Fibroblast of villous mesenchyme (primary cell): ENCODE results near the gene CCL3. TPM values are rescaled to one million over a fixed set of nuclear protein-coding genes. Genes with fewer than 3 reads are reported as not detected.

Source experiments
- DNase-seq: peaks from one replicate; pipeline ENCODE4 v3.0.0-alpha.2; 2010; ENCODE audit warnings: low read depth
- H3K4me3 ChIP-seq: 2 replicates; pipeline ENCODE4 v1.5.1; 2011; ENCODE audit warnings: low read depth, mild to moderate bottlenecking, low read length
- total RNA-seq: library from RNA; depleted of rRNA; stranded (reverse); fragments of >200 nt; gene quantifications from 2 replicates; pipeline ENCODE4 v1.2.3, GENCODE V29; 2012
- TF ChIP-seq, protein P1 (sequence below): IDR thresholded peaks from 2 replicates; pipeline ENCODE4 v1.5.1; 2012; ENCODE audit warnings: low read depth, mild to moderate bottlenecking, low read length; ENCODE audit not compliant: insufficient read depth

The CCL3 gene
- total RNA-seq, 1 donor: not detected

DNA sequence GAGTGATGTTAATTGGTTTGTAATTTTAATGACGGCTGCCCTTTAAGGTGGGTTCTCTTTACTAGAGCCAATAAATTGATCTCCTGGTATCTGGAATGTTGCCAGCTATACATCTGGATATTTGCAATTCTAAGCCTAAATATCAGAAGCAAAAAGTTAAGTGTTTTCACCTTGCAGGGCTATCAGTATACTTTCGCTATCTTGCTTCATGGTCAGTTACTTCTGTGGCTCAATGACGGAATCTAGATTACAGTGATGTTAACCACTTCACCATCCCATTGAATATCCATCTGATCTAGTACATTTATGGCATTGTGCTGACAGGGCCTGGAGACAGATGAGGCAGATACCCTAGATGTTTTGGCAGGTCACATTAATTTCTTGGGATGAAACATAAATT is 42.0 kb upstream of the CCL3 start:
- TF ChIP-seq, protein P1, sequence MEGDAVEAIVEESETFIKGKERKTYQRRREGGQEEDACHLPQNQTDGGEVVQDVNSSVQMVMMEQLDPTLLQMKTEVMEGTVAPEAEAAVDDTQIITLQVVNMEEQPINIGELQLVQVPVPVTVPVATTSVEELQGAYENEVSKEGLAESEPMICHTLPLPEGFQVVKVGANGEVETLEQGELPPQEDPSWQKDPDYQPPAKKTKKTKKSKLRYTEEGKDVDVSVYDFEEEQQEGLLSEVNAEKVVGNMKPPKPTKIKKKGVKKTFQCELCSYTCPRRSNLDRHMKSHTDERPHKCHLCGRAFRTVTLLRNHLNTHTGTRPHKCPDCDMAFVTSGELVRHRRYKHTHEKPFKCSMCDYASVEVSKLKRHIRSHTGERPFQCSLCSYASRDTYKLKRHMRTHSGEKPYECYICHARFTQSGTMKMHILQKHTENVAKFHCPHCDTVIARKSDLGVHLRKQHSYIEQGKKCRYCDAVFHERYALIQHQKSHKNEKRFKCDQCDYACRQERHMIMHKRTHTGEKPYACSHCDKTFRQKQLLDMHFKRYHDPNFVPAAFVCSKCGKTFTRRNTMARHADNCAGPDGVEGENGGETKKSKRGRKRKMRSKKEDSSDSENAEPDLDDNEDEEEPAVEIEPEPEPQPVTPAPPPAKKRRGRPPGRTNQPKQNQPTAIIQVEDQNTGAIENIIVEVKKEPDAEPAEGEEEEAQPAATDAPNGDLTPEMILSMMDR: no peak
- DNase-seq: no peak
- H3K4me3 ChIP-seq: no peak overlapping the region

DNA sequence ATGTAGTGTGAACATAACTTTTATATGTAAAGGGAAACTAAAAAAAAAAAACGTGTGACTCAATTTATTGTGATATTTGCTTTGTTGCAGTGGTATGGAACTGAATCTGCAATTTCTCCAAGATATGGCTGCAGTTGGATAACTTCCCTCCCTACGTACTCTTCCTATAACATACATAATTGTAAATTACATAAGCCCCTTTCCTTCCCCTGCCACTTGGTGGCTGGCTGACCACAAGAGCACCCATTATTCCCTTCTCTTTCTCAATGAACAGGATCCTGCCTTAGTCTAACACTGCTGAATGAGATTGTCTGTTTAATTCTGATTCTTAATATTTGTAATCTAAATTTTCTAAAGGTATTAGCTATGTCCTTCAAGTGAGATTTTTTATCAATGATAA is 41.5 kb upstream of the CCL3 start:
- no peak for DNase-seq
- TF ChIP-seq, protein P1: no peak
- H3K4me3 ChIP-seq: no peak overlapping the region

DNA sequence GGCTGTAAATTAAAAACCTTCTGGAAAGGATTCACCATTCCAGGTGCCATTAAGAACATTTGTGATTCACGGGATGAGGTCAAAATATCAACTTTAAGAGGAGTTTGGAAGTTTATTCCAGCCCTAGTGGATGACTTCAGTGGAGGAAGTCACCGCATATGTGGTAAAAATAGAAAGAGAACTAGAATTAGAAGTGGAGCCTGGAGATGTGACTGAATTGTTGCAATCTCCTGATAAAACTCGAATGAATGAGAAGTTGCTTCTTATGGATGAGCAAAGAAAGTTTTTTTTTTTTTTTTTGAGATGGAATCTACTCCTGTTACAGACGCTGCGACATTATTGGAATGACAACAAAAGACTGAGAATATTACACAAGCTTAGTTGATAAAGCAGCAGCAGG is 40.4 kb upstream of the CCL3 start:
- no peak overlapping the region for H3K4me3 ChIP-seq
- DNase-seq: no peak
- TF ChIP-seq, protein P1: no peak

DNA sequence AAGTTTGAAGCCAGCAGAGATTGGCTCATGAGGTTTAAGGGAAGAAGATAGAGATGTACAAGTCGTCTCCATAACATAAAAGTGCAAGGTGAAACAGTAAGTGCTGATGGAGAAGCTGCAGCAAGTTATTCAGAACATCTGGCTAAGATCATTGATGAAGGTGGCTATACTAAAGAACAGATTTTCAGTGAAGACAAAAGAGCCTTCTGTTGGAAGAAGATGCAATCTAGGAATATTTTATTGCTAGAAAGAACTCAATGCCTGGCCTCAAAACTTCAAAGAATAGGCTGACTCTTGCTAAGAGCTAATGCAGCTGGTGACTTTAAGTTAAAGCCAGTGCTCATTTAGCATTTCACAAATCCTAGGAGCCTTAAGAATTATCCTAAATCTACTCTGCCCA is 39.7 kb upstream of the CCL3 start:
- DNase-seq: no peak
- H3K4me3 ChIP-seq: no peak overlapping the region
- TF ChIP-seq, protein P1: no peak

DNA sequence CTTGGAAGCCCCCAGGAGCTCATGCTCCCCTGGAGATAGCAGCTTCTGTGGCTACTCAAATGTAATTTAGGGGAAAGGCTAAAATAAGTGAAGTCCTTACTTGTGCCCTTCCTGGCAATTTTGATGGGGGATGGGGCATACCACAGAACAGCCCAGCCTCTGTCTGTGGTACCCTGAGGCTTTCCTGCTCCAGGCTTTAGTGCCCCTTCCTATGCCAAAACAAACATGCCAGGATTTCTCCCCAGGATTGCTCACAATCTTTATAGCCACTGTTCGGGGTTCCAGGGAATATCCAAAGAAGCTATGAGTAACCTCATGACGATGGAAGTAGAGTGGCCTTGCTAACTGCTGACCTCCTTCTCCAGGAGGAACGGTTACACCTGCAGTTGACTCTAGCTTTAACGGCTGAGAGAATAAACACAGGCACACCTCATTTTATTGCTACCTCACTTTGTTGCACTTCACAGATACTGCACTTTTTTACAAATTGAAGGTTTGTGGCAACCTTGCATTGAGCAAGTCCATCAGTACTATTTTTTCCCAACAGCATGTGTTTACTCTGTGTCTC is 38.6 kb upstream of the CCL3 start:
- DNase-seq: no peak
- TF ChIP-seq, protein P1: no peak
- H3K4me3 ChIP-seq: no peak overlapping the region

DNA sequence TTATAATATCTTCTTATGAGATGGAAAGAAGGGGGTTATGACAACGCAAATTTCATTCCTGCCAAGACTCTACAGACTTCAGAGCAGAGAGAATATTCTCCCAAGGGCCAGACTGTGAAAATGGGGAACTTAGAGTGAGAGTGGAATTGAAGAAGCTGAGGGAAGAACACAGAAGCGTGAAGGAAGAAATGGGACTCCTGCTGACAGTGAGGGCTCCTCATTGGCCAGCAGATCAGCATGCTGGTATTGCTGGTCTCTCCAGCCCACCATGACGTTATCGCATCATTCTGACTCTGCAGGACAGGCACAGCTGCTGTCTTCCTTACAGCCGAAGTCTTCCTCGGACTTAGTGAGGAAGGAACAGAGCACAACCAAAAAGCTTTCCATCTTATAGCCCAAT is 38.0 kb upstream of the CCL3 start:
- DNase-seq: no peak
- no peak overlapping the region for H3K4me3 ChIP-seq
- TF ChIP-seq, protein P1: no peak
